Measurements from ENCODE around the gene CNP.

Gene CNP

GRCh38 chr17:41942626-41943373 lies 23.8 kb upstream of the CNP start:
- DNase-seq: no peak

DNA sequence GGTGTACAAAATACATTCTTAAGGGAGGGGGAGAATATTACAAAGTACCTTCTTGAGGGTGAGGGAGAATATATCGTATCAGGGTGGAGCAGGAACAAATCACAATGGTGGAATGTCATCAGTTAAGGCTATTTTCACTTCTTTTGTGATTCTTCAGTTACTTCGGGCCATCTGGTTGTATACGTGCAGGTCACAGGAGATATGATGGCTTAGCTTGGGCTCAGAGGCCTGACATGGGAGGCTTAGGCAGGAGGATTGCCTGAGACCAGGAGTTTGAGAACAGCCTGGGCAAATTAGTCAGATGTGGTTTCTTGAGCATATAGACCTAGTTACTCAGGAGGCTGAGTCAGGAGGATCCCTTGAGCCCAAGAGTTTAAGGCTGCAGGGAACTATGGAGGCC lies 23.1 kb upstream of the CNP start:
- DNase-seq: no peak

GRCh38 chr17:41944943-41945342 lies 21.7 kb upstream of the CNP start:
- DNase-seq: no peak

DNA sequence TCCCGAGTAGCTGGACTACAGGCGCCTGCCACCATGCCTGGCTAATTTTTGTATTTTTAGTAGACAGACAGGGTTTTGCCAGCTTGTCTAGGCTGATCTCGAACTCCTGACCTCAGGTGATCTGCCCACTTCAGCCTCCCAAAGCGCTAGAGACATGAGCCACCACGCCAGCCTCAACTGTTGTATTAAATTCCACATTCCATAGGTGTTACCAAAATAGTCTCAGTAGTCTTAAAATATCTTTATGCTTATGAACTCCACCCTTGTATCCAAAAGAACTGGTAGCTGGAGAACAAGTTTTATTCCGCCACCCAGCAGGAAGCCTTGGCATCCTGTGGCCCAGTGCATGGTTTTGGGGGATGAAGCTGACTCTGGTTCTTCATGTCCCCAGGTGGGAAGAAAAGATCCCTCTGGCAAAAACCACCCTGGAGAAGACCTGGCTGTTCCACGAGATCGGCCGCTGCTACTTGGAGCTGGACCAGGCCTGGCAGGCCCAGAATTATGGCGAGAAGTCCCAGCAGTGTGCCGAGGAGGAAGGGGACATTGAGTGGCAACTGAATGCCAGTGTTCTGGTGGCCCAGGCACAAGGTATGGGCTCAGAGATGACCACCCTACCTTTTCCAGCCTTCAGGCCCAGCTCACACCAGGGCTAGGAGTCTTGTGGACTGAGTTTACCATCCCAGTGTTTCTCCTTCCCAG lies 17.7 kb upstream of the CNP start:
- DNase-seq: no peak

GRCh38 chr17:41956522-41956921 lies 10.1 kb upstream of the CNP start:
- DNase-seq: no peak

DNA sequence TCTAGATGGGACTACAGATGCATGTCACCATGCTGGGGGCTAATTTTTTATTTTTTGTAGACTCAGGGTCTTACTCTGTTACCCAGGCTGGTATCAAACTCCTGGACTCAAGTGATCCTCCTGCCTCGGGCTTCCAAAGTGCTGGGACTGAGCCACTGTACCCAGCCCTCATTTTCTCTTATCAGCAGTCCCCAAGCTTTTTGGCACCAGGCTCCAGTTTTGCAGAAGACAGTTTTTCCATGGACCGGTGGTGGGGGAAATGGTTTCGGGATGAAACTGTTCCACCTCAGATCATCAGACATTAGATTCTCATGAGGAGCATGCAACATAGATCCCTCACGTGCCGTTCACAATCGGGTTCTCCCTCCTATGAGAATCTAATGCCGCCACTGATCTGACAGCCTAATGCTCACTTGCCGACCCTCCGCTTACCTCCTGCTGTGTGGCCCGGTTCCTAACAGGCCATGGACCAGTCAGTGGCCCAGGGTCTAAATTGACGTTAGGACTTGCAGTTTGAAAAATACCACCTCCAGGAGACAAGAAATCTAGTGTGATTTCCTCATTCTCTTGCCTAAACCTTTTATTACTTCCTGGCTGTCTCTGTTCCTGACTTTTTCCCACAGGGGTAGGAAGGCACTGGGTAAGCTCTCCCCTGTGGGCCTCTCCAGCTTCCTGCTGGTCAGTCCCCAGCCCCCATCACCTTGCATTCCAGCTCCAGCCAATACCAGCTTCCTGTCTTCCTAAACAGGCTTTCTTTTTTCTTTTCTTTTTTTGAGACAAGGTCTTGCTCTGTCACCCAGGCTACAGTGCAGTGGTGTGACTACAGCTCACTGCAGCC lies 9.3 kb upstream of the CNP start:
- DNase-seq: no peak

- DNase-seq: no peak
Measured at GRCh38 chr17:41957869-41958439, 8.6 kb upstream of the CNP start.

GRCh38 chr17:41959030-41959335 lies 7.6 kb upstream of the CNP start:
- no peak for DNase-seq

- DNase-seq: peak; percentile 44
Measured at GRCh38 chr17:41959336-41960095, 7.1 kb upstream of the CNP start.

DNA sequence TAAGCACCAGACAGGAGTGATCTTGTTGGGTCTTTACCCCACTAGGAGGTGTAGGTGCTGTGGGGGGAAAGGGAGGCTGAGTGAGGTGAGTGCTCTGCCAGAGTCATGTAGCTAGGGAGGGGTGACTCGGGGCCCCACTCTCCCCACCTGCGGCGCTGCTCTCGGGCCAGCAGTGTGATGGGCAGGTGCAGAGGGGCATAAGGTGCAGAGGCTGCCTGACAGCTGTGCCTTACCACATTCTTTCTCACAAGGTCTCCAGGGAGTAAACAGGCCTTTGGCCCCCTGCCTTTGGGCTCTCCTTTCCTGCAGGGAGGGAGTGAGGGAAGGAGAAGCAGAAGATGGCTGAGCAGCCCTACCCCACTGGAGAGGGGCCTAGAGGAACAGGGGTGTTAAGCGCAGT lies 4.5 kb upstream of the CNP start:
- DNase-seq: no peak

DNA sequence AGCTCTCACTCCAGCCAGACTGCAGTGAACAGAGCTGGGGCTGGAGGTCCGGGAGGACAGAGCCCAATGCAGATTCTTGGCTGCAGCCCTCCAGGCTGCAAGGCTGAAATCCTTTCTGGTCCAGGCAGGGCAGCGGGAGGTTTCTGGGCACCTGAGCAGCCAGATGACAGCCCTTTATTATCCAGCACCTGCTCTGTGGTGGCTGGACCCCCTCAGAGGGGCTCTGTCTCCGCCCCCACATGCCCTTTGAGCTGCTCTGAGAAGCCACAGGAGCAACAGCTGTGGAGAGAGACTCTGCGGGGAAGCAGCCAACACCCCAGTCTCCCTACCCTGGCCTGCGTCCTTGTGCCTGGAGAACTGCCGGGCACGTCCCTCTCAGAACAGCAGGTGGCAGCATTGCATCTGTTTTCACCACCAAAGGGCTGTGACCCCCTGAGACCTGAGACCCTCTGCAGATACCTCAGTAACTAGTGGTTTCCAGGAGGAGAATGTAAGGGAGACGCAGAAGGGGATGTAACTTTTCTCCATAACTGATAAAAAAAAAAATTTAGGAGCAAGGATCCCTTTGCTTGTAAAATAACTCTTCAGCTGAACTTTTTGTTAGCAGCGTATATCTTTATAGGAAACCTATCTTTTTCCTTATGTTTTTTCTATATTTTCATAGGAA lies 3.7 kb upstream of the CNP start:
- peak; percentile 67 for DNase-seq

DNA sequence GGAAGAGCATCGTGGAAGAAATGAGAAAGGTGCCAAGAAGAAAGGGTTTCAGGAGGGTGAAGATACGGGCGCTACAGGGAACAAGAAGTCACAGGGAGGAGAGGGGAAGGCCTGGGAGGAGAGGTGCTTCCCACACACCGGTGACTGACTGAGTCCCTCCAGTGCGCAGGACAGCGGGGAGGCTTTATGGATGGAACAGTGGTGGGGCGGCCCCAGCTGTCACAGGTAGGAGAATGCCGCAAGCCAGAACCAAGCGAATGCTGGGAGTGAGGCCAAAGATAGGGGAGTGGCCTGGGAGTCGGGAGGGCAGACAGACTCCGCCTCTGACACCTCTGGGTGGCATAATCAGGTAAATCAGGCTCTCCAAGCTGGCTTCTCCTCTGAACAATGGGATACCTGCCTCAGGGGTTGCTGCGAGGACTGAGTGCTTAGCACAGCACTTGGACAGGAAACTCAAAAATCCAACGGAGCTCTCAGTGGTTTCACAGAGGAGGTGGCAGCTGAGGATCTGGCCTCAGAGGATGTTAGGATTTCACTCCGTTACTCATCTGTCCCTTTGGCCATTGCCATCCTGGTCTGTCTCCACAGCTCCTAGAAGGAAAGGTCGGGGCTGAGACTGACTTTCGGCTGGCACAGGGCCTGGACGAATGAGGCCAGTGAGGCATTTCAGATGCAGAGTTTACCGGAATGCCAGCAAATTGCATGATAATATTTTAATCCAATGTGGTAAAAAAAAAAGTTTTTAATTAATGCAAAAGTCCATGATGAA lies 717 bp upstream of the CNP start:
- DNase-seq: peak; percentile 96

DNA sequence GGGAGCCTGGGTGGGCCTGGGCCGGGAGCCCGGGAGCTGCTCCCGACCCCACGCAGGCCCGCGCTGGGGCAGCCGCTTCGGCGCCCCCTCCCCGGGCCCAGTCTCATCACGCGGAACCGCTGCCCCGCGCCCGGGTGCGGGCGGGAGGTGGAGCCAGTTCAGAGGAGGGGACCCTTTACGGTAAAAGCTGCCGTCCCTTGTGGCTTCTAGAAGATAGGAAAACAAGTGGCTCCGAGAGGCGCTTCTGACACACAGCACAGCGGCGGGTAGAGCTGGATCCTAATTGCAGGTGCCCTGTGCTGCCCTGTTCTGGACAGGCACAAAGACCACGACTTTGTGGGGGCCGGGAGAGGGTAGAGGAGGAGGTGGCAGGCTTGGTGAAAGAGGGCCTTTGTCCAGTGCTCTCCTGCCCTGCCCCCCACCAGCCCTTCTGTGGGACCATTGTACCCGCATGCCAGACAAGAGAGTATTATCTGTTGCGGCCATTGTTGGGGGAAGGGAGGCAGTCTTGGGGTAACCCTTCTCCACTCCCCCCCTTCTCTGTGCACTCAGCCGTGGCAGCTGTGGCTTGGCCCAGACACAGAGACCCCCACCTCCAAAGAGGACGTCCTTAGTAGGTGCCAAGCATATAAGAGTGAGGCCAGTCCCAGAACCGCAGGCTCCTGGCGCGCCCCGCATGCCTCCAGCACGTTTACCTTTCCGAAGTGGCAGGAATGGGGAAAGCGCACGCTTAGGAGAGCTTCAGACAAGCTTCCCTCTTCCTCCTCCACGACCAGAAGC lies 736 bp downstream of the CNP start:
- DNase-seq: peak; percentile 55

GRCh38 chr17:41967921-41968578 lies 1.5 kb downstream of the CNP start:
- DNase-seq: no peak

DNA sequence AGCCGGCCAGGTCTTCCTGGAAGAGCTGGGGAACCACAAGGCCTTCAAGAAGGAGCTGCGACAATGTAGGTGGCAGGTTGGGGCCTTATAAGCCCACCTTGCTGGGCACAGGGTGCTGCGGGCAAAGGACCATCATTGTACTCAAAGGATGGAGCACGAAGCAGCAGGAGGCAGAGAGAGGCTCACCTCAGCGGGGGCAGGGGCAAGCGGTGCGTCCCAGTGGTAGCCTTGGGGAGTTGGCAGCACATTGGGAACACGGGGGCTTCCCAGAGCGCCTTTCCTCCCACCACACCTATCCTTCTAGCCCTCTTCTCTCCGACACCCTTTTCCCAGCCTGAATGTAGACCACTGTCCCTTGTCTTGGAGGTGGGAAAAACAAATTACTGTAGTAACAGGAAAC lies 2.1 kb downstream of the CNP start:
- no peak for DNase-seq

- DNase-seq: no peak
Measured at GRCh38 chr17:41970901-41971331, 4.3 kb downstream of the CNP start.

DNA sequence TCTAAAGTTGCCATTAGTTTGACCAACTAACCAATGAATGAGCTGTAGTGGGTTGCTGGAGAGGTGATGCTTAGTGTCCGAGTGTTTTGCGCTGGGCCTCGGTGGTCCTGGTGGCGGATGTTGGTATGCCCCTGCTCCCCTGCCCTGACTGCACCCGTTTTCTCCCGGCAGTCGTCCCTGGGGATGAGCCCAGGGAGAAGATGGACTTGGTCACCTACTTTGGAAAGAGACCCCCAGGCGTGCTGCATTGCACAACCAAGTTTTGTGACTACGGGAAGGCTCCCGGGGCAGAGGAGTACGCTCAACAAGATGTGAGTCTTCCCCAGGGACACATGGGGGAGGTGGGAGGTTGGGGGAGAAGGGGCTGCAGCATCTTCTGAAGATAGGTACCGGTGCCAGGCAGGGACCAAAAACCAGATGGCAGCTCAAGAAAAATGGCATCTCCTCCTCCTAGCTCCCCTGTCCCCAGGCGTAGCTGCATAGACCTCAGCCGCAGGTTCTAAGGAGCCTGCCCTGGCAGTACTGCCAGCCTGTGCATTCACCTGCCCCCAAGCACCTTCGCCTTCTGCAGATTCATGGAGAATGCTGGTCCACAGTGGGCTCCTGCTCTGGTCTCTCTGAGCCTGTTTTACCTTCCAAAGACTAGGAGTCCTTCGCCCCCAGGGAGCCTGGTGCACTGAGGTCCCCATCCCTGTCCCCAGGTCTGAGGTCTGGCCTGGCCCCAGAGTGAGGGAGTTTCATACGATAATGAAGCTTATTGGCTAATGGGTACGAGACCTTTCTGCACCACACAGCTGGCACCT lies 5.3 kb downstream of the CNP start:
- no peak for DNase-seq

DNA sequence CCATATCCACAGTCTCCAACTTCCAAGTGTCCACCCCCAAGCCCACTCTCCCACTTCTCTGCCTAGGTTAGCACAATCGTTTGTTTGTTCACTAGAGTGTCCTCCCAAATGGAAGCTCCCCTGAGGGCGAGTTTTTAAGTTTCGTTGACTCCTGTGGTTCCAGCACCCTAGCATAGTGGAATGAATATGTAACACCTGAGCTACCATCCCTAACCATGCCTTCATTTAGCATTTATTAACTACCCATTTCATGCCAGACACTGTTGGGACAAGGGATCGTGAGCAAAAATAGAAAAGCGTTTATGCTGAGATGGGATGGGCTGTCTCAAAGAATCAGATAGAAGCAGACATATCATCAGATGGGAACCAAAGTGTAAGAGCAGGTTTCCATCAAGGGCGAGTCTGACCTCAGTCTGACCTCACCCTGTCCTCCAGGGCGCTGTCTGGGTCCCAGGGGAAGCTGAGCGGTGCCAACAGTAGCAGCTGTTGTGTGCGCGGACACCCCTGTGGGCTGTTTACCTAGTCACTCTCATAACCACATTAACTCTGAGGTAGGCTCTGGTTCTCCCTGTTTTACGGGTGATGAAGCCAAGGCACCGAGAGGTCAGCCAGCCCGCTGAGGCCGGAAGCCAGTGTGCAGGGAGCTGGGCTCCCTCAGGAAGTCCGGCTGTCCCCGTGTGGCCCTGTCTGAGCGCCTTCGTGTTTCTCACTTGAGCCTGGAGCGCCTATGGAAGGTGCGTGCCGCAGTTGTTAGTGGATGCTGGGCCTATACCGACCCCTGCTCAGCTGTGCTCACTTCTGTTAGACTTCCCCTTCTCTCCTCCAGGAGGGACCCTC lies 6.2 kb downstream of the CNP start:
- DNase-seq: peak; percentile 20
